Umbilical cord (tissue), 2 donors: ENCODE measurements around the gene SMIM20. TPM values are rescaled to one million over a fixed set of nuclear protein-coding genes. Genes with fewer than 3 reads are reported as not detected.
"Not testable (repeated sequence)": the region's sequence is repeated elsewhere in the genome, so short reads cannot be mapped to it uniquely, and the experiment has no call there.

ENCODE experiments used
- DNase-seq: peaks from one replicate; pipeline ENCODE4 v3.0.0-alpha.2; 2015; ENCODE audit warnings: low spot score
- total RNA-seq: library from RNA; depleted of rRNA; stranded (reverse); fragments of >200 nt; gene quantifications from one replicate; pipeline ENCODE4 v1.2.3, GENCODE V29; 2014; ENCODE audit warnings: low replicate concordance; ENCODE audit not compliant: insufficient read depth

The SMIM20 gene
- total RNA-seq, 1 donor from 2014 or later = 17.1 TPM

DNA sequence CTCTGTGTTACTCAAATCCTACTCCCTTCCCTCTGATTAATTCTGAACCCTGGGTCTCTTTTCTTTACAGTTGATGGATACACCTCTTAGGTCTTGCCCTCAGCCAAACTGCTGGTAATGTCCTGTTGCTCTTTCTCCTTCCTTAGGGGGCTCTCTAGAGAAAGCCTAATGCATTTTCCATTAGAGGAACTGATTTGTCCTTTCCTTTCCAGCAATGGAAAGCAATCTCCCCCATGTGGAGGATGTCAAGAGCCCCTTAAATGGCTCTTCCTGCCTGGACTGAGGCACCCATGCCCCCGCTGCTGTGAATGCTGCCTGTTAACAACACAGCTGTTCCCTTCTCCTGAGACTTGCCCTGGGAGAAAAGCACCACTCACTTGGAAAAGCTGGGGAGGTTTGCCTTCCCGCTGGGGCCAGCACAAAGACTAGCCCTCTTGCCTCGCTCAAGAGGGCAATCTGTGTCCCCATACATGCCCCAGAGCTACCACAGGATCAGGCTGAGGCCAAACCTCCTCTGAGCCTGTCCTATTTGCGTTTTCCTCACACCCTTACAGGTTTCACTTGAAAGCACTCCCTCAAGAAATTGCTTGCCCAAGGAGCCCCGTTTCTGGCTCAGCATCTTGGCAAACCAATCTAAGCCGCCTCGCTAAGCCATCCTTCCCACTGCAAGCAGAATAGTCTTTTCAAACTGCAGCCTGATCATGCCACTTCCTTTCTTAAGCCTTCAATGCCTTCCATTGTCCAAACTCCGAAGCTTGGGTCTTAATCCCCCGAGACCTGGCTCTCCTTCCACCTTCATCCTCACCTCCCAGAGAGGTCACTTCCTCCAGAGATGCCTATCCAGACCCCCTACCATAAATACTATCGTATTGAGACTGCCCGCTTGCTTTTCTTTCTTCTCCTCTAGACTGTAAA is 23.2 kb upstream of the SMIM20 start:
- no peak for DNase-seq

DNA sequence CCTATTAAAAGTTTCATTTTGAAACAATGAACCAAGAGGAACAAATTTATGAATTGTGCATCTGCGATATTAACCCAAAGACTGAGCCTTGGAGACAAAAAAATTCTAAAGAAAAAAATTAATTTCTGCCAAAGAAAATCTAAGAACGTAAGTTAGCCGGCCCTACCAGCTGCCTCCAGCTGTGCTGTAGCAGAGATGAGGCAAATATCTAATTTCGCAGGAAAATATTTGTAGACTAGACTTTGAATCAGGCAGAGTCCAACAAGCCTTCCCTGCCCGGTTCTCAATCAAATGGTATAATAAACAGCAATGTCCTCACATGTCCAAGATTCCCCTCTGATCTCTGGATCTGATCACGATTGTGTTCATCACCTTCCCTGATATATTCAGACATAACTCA is 21.2 kb upstream of the SMIM20 start:
- no peak for DNase-seq

DNA sequence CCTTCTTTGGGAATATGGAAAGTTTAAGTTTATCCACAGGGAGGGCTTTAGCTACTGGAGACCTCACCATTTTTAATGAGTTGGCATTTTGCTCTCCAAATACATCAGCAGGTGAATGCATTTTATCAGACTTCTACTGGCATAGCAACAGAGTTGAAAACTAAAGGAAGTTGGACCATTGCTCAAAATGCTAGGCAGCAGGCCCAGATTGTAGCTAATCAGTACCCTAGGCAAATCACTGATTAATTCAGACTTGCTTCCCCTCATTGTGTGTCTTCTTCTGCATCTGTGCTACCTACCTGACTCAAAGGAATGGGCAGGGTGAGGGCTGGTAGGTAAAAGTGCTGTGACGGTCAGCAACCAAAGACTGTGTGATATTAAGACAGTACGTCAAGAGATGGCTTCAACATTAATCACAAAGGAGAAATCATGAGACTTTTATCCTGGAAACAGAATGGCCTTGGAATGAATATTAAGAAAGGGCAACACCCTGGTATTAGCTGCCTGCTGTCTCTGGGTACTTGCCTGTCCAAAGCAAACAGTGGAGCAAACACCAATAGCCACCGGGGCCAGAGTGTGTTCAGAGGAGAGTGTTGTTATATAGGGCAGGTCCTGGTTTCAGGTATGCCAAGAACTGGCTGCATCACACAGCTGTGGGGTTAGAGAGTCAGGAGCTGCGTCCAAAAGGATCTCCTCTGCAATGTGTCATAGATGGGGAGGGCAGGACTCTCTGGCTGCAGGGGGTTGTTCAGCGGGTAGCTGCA is 17.1 kb upstream of the SMIM20 start:
- no peak for DNase-seq

DNA sequence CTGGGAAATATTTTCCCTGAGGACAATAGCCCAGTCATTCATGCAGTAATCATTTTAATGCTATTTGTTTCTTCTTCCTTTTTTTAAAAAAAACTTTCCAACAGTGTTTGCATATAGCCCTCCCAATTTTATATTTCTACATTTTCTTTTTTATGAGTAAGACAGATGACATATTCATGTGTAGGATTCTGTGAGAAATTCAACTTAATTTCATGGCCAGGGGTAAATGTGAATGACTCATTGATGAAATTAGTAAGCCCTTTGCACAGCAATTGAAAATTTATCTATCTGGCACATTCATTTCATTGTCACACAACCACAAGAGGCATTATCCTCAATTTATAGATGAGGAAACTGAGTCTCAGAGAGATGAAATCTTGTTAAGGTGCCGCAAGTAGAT is 13.7 kb upstream of the SMIM20 start:
- DNase-seq = no peak

GRCh38 chr4:25901030-25901430 is 13.0 kb upstream of the SMIM20 start:
- DNase-seq = no peak

DNA sequence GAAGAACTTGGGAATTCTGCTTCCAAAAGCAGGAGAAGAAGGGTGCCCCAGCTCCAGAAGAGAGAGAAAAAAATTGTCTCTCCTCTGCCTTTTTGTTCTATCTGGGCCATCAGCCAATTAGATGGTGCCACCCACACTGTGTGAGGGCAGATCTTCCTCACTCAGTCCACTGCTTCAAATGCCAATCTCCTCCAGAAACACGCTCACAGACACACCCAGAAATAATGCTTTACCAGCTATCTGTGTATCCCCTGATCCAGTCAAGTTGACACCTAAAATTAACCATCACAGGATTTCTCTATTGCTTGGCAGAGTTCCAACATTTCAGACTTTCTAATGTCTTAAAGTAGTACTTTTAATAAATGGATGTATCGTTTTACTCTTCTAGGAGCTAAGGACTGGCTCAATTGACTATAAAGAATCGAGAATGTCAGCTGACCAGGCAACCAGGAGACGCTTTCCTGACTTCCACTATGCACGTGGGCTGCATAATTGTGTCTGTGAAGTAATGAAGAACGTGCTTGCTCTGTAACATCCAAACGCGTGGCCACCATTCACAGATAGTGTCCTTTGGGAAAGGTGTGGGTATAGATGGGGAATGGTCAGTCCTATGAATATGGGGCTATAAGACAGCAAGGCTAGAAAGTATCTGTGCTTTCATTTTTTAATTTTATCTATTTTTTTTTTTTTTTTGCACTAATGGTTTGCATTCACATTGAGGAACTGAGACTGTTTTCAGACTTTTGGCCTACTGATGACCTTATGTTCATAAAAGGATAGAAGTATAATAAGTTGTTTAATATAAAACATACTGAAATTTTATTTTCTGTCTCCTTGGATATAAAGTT is 9.9 kb upstream of the SMIM20 start:
- DNase-seq = no peak

GRCh38 chr4:25904748-25905082 is 9.3 kb upstream of the SMIM20 start:
- no peak for DNase-seq

DNA sequence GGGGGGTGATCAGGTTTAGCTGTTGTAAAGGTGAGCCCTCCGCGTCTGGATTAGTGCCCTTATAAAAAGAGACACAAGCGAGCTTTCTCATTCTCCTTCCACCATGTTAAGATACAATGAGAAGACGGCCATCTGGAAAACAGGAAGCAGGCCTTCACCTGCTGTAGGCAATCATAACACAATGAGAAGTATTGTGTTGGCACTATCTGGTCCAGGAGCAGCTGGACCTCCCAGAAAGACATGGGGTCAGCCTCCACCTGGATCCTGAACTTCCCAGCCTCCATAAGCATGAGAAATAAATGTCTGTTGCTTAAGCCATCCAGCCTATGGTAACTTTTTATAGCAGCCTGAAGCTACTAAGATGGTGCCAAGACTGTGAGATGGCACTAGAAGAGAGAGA is 8.6 kb upstream of the SMIM20 start:
- no peak for DNase-seq

GRCh38 chr4:25906113-25906512 is 7.9 kb upstream of the SMIM20 start:
- DNase-seq = not testable (repeated sequence)

DNA sequence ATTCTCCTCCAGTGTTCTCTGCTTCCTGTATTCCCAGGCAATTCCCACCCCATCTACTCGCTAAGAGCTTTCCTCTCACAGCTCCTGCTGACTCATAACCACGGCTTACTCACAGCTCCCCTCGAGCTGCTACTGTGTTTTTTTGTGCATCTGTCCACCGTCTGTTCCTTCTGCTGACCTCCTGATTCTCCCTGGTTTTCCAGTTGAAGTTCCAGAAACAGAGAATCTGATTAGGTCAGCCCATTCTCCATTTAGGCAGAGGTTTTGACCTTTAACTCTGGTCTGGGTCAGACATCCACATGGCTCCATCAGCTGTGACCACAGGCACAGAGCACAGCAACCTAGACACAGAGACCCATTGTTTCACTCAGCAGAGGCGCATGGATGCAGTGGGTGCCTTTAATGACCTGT is 5.5 kb upstream of the SMIM20 start:
- peak; percentile 48 for DNase-seq

- no peak for DNase-seq
These were observed 2.7 kb upstream of the SMIM20 start for GRCh38 chr4:25911356-25911755.

- no peak for DNase-seq
These were observed 767 bp upstream of the SMIM20 start for GRCh38 chr4:25913056-25913850.

DNA sequence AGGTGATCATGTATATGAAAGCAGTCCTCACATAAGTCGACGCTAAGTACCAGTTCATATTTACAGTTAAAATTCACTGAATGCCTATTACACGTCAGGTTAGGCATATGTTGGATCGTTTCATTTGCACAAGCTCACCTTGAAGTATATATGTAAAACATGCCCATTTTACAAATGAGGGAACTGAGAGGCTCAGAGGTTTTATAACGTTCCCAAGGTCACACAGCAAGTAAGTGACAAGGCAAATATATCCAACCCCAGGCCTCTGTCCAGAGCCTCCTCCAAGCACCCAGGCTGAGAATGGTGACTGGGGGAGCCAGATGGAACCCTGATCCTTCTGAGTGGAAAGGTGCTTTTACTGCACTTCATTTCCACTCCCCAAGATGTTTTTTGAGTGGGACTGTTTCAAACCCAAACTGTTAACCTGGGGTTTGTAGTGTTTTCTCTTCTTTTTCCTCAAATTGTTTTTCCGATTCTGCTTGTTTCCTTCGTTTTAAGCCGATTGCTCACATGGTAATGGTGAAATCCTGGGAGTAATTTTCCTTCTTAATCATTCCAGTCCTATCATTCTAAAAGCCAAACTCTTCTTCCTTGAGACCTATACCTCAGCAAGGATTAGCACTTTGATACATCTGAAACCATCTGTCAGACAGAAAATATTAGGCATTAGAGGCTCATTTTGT is 791 bp downstream of the SMIM20 start:
- no peak for DNase-seq

- no peak for DNase-seq
These were observed 1.3 kb downstream of the SMIM20 start for GRCh38 chr4:25915353-25915705.

GRCh38 chr4:25916870-25917269 is 2.9 kb downstream of the SMIM20 start:
- no peak for DNase-seq

GRCh38 chr4:25919676-25920075 is 5.7 kb downstream of the SMIM20 start:
- DNase-seq = no peak

GRCh38 chr4:25921922-25922321 is 7.9 kb downstream of the SMIM20 start:
- DNase-seq = no peak

DNA sequence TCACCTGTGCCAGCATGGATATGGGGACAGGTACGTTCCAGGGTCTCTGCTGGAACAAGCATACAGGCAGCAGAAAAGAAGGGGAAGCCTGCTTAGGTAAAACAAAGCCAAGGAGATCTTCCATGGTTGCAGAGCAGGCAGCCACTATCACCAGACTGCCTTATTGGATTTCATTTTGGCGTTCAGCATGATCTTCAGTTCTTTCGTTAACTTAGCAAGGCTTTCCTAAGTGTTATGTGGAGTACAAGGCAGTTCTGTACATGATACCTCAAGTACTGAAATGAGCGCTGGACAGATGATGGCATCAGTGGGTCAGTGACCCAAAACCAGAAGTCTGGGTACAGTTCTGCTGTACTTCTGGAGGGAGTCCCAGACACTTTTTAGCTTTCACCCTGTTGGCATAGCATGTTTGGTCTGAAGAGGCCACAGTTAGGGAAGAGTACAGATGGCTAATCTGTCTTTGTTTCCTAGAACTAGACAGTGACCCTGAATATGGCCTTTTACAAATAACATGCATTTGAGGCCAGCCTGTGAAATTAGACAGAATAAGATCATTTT is 8.9 kb downstream of the SMIM20 start:
- DNase-seq = no peak

GRCh38 chr4:25923745-25924144 is 9.7 kb downstream of the SMIM20 start:
- DNase-seq = no peak

DNA sequence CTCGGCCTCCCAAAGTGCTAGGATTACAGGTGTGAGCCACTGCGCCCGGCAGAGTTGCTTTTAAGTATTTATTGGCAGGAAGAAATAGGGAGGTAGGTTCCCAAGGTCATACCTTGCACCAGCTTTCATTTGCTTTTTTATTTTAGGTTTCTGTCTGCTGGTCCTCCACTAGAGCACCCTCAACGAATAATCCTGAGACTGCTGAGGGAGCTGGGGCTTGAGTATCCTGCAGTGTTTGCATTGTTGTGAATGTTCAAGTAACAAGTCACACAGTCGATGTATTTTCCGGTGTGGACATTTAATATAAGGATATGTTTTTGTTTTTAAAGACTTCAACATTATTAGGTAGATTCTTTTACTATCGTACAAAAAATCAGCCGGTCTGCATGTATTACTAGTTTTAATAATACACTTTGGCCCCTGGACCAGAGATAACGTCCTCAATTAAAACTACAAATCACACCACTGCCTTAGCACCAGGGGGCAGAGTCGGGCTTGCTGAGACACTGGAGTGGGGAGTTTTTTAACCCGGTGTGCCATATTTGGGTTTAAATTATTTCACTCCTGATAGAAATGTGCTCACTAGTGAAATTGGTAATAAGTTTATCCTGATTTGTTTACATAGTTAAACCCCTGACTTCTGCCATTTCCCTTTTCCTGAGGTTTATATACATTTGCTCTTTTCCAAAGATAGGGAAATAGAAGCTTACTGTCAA is 11.6 kb downstream of the SMIM20 start:
- peak; percentile 38 for DNase-seq
